Brain microvascular endothelial cell (primary cell): ENCODE data around the gene BEST2.
"Not testable (repeated sequence)": the region's sequence is repeated elsewhere in the genome, so short reads cannot be mapped to it uniquely, and the experiment has no call there.

ENCODE experiments used
- DNase-seq: peaks from one replicate; pipeline ENCODE4 v3.0.0-alpha.2; 2020
- H3K27ac ChIP-seq: fragments of 250-450 bp; sonication (Bioruptor Pico); 2 replicates; pipeline ENCODE4 v1.5.1; 2020; ENCODE audit warnings: mild to moderate bottlenecking, moderate library complexity
- H3K27me3 ChIP-seq: fragments of 250-450 bp; sonication (Bioruptor Pico); replicated peaks from 2 replicates; pipeline ENCODE4 v1.5.1; 2020; ENCODE audit warnings: mild to moderate bottlenecking
- H3K36me3 ChIP-seq: fragments of 250-450 bp; sonication (Bioruptor Pico); replicated peaks from 2 replicates; pipeline ENCODE4 v1.5.1; 2020; ENCODE audit warnings: mild to moderate bottlenecking
- H3K4me3 ChIP-seq: 2 replicates; pipeline ENCODE4 v1.5.1; 2011; ENCODE audit warnings: low read depth, mild to moderate bottlenecking, control low read depth, low read length, moderate library complexity
- CTCF ChIP-seq: IDR thresholded peaks from 2 replicates; pipeline ENCODE4 v1.5.1; 2011; ENCODE audit warnings: low read depth, mild to moderate bottlenecking, moderate library complexity, low read length, control low read depth, inconsistent platforms; ENCODE audit errors: missing control alignments
- in situ Hi-C: cut with HindIII; loops from 2 replicates; pipeline ENCODE4 v1.10.0; 2017; ENCODE audit warnings: low sequenced_read_pairs, low pct_ligation_motif_present

The BEST2 gene

DNA sequence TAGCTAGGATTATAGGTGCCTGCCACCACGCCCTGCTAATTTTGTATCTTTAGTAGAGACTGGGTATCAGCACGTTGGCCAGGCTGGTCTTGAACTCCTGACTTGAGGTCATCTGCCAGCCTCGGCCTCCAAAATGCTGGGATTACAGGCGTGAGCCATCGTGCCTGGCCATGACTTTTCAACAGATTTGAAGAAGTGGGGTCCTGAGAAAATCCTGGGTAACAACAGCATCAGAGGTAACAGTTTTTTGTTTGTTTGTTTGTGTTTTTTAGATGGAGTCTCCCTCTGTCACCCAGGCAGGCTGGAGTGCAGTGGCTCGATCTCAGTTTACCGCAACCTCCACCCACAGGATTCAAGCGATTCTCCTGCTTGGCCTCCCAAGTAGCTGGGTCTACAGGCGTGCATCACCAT, 43.4 kb downstream of the BEST2 start:
- no peak for TF ChIP-seq CTCF
- Histone ChIP-seq H3K27me3 (no peaks in the 10 kb centered on the region), H3K27ac (no peak overlapping the region), H3K4me3 (no peak overlapping the region), H3K36me3 (peaks cover 13% of the 10 kb centered on the region)
- DNase-seq, result no peak
- in situ Hi-C loops, result no loop called here

DNA sequence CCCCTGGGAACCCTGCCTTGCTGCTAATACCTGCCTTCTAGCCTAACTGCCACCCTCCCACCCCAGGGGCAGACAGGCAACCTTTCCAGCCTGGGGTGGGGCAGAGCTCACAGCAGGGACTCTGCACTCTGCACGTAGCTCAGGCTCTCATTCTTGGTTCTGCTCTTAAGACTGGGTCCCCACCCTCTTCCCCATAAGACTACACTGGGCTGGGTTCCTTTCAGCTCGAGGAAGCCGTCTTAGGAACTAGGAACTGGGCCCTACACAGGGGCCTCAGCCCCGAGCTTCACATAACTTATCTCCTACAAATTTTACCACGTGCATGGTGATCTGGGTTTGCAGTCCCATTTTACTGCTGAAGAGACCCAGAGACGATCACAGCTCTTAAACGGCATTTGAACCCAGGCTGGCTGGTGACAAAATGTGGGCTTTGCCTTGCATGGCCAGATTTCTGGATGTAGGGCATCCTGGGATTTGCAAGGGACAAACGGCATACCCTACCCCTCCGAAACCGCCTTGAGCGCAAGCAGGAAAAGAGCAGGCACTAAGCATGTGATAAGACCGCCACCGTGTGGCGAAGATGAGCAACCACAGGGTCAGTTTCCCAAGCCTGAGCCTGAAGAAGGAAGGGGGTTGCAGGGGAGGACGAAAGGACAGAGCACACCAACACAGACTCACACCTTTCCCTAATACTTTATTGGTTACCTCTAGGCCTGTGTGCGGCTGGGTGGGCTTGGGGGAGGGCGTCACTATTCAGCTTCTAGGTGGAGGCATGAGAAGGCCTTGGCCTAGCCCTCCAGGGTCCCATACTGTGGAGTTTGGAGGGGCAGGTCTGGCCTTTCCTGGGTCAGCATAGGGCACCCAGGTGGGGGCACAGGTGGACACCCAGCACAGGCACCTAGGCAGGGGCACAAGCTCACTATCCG, 44.8 kb downstream of the BEST2 start:
- no peak overlapping the region for H3K4me3 ChIP-seq

GRCh38 chr19:12797141-12797587, 45.6 kb downstream of the BEST2 start:
- no peak for TF ChIP-seq CTCF
- H3K36me3 ChIP-seq, result peaks cover 18% of the 10 kb centered on the region
- DNase-seq, result no peak
- H3K27me3 ChIP-seq, result no peaks in the 10 kb centered on the region
- no peak overlapping the region for H3K27ac ChIP-seq
- in situ Hi-C loops, result no loop called here
- H3K4me3 ChIP-seq, result no peak overlapping the region

More for the DNA sequence above, 44.8 kb downstream of the BEST2 start:
- in situ Hi-C loops, result no loop called here
- H3K27ac ChIP-seq, result no peak overlapping the region
- peaks cover 18% of the 10 kb centered on the region for H3K36me3 ChIP-seq
- DNase-seq, result peak; percentile 58
- peak; percentile 94 for TF ChIP-seq CTCF
- no peaks in the 10 kb centered on the region for H3K27me3 ChIP-seq

GRCh38 chr19:12797607-12798006, 46.0 kb downstream of the BEST2 start:
- in situ Hi-C loops, H3K27ac ChIP-seq, DNase-seq, H3K4me3 ChIP-seq, H3K27me3 ChIP-seq: not testable (repeated sequence)
- peaks cover 17% of the 10 kb centered on the region for H3K36me3 ChIP-seq

DNA sequence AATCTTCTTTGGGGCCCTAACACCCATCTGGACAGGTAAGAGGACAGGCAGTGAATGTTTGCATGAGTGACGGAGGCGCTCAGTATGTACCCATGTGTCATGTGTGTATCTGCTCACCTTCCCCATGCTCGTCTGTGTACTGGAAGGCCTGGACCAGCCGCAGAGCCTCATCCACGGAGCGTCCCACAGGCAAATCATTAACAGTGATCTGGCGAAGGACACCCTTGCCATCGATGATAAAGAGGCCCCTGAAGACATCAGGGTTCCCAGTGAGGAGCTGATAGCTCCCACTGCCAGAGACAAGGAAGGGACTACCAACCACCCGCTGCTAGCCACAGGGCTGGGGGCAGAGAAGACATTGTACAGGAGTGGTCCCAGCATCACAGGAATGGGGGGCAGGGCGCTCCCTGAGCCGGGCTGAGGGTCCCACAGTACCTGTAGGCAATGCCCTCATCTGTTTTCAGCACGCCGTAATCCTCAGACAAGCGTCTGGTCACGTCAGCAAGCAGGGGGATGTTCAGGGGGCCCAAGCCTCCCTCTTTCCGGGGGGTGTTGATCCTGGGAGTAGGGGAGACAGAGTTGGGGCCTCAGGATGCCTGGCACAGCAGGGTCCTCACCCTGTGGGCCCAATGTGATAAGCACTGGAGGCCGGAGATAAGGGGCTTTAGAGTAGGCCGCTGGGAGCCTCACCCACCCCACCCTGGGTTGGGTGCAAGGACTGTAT, 48.3 kb downstream of the BEST2 start:
- no peak overlapping the region for H3K27ac ChIP-seq
- in situ Hi-C loops, result no loop called here
- no peak overlapping the region for H3K4me3 ChIP-seq
- no peak for TF ChIP-seq CTCF
- no peak for DNase-seq
- no peaks in the 10 kb centered on the region for H3K27me3 ChIP-seq
- peaks cover 15% of the 10 kb centered on the region for H3K36me3 ChIP-seq

DNA sequence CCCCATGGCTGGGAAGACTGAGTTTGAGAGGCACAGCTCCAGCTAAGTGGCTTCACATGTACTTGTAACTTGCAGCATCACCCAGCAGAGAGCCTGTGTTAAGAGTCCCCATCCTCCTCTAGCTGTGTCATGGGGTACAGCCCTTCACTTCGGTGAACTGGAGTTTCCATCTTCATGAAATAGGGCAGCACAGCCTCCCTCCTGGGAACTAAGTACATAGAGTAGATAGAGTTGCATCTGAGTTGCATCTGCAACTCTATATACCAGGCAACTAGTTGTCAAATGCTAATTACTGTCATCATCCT, 48.8 kb downstream of the BEST2 start:
- in situ Hi-C loops, result no loop called here
- Histone ChIP-seq H3K27ac (no peak overlapping the region), H3K27me3 (no peaks in the 10 kb centered on the region), H3K4me3 (peak overlapping the region; percentile 88), H3K36me3 (peaks cover 15% of the 10 kb centered on the region)
- DNase-seq, result no peak
- TF ChIP-seq CTCF, result no peak
